ENCODE results near the gene LRRC8B. TPM values are rescaled to one million over a fixed set of nuclear protein-coding genes. Genes with fewer than 3 reads are reported as not detected.

Gene LRRC8B
- total RNA-seq, 1 donor from 2014 or later: 2.3 TPM

GRCh38 chr1:89607586-89608318 lies 83.1 kb downstream of the LRRC8B start:
- H3K27ac Mint-ChIP-seq (ENCODE audit: unreplicated experiment): no peak overlapping the region
- no peak for TF ChIP-seq CTCF (IDR thresholded peaks at IDR 0.05)
- DNase-seq (ENCODE audit: extremely low spot score, unreplicated experiment): no peak
- H3K4me3 Mint-ChIP-seq (ENCODE audit: unreplicated experiment): no peak overlapping the region
- H3K27me3 Mint-ChIP-seq (ENCODE audit: unreplicated experiment): no peaks in the 10 kb centered on the region
- no peaks in the 10 kb centered on the region for H3K36me3 Mint-ChIP-seq (ENCODE audit: unreplicated experiment)
- H3K9me3 Mint-ChIP-seq (ENCODE audit: unreplicated experiment): no peaks in the 10 kb centered on the region
- peaks cover 27% of the 10 kb centered on the region for H3K4me1 Mint-ChIP-seq (ENCODE audit: unreplicated experiment)

- H3K9me3 Mint-ChIP-seq (ENCODE audit: unreplicated experiment): no peaks in the 10 kb centered on the region
- DNase-seq (ENCODE audit: extremely low spot score, unreplicated experiment): no peak
- no peaks in the 10 kb centered on the region for H3K27me3 Mint-ChIP-seq (ENCODE audit: unreplicated experiment)
- H3K36me3 Mint-ChIP-seq (ENCODE audit: unreplicated experiment): no peaks in the 10 kb centered on the region
- TF ChIP-seq CTCF (IDR thresholded peaks at IDR 0.05): no peak
- H3K27ac Mint-ChIP-seq (ENCODE audit: unreplicated experiment): no peak overlapping the region
- no peak overlapping the region for H3K4me3 Mint-ChIP-seq (ENCODE audit: unreplicated experiment)
- H3K4me1 Mint-ChIP-seq (ENCODE audit: unreplicated experiment): peaks cover 27% of the 10 kb centered on the region
Measured at GRCh38 chr1:89608319-89608983, 83.8 kb downstream of the LRRC8B start.

GRCh38 chr1:89608984-89609725 lies 84.5 kb downstream of the LRRC8B start:
- no peak overlapping the region for H3K27ac Mint-ChIP-seq (ENCODE audit: unreplicated experiment)
- no peaks in the 10 kb centered on the region for H3K36me3 Mint-ChIP-seq (ENCODE audit: unreplicated experiment)
- TF ChIP-seq CTCF (IDR thresholded peaks at IDR 0.05): no peak
- peaks cover 22% of the 10 kb centered on the region for H3K4me1 Mint-ChIP-seq (ENCODE audit: unreplicated experiment)
- no peak overlapping the region for H3K4me3 Mint-ChIP-seq (ENCODE audit: unreplicated experiment)
- DNase-seq (ENCODE audit: extremely low spot score, unreplicated experiment): no peak
- no peaks in the 10 kb centered on the region for H3K9me3 Mint-ChIP-seq (ENCODE audit: unreplicated experiment)
- H3K27me3 Mint-ChIP-seq (ENCODE audit: unreplicated experiment): no peaks in the 10 kb centered on the region

- no peaks in the 10 kb centered on the region for H3K27me3 Mint-ChIP-seq (ENCODE audit: unreplicated experiment)
- no peak for TF ChIP-seq CTCF (IDR thresholded peaks at IDR 0.05)
- H3K4me1 Mint-ChIP-seq (ENCODE audit: unreplicated experiment): peaks cover 22% of the 10 kb centered on the region
- H3K27ac Mint-ChIP-seq (ENCODE audit: unreplicated experiment): no peak overlapping the region
- no peak for DNase-seq (ENCODE audit: extremely low spot score, unreplicated experiment)
- H3K4me3 Mint-ChIP-seq (ENCODE audit: unreplicated experiment): no peak overlapping the region
- H3K9me3 Mint-ChIP-seq (ENCODE audit: unreplicated experiment): no peaks in the 10 kb centered on the region
- no peaks in the 10 kb centered on the region for H3K36me3 Mint-ChIP-seq (ENCODE audit: unreplicated experiment)
Measured at GRCh38 chr1:89609781-89610456, 85.3 kb downstream of the LRRC8B start.
